Upper lobe of left lung (tissue), 4 donors: ENCODE data around the gene IL1RAPL1.

ENCODE experiments used
- EP300 ChIP-seq, 4 donors: sonication (generic); formaldehyde crosslinking; IDR thresholded peaks; one replicate each; pipeline ENCODE4 v1.5.1; 2017; ENCODE audit warnings: antibody characterized with exemption in 4 of 4, control low read depth in 2 of 4
- POLR2A ChIP-seq, 4 donors: fragments of 450-650 bp; IDR thresholded peaks; one replicate each; pipeline ENCODE4 v1.5.1; 2016 to 2017; ENCODE audit warnings: antibody characterized with exemption in 4 of 4, mild to moderate bottlenecking in 2 of 4
- POLR2AphosphoS5 ChIP-seq, 2 donors: sonication (generic); formaldehyde crosslinking; IDR thresholded peaks; one replicate each; pipeline ENCODE4 v1.5.1; 2017; ENCODE audit warnings: antibody characterized with exemption in 2 of 2
- TF ChIP-seq, protein P1 (sequence below), 6 experiments: fragments of 450-650 bp in 4 of 6; fragments of 200-600 bp in 2 of 6; sonication (generic) in 2 of 6; IDR thresholded peaks; one replicate each; pipeline ENCODE4 v1.5.1; 2016 to 2019; ENCODE audit warnings: antibody characterized with exemption in 6 of 6

- TF ChIP-seq, protein P1, sequence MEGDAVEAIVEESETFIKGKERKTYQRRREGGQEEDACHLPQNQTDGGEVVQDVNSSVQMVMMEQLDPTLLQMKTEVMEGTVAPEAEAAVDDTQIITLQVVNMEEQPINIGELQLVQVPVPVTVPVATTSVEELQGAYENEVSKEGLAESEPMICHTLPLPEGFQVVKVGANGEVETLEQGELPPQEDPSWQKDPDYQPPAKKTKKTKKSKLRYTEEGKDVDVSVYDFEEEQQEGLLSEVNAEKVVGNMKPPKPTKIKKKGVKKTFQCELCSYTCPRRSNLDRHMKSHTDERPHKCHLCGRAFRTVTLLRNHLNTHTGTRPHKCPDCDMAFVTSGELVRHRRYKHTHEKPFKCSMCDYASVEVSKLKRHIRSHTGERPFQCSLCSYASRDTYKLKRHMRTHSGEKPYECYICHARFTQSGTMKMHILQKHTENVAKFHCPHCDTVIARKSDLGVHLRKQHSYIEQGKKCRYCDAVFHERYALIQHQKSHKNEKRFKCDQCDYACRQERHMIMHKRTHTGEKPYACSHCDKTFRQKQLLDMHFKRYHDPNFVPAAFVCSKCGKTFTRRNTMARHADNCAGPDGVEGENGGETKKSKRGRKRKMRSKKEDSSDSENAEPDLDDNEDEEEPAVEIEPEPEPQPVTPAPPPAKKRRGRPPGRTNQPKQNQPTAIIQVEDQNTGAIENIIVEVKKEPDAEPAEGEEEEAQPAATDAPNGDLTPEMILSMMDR (IDR thresholded peaks at IDR 0.05) = no peak
- TF ChIP-seq EP300 (IDR thresholded peaks at IDR 0.05) = no peak
- TF ChIP-seq POLR2A (IDR thresholded peaks at IDR 0.05) = no peak
- no peak for TF ChIP-seq POLR2AphosphoS5 (IDR thresholded peaks at IDR 0.05)
Measured at GRCh38 chrX:28697732-28698131, 110.5 kb downstream of the IL1RAPL1 start.
